ENCODE data around the gene CPNE2. TPM values are rescaled to one million over a fixed set of nuclear protein-coding genes. Genes with fewer than 3 reads are reported as not detected.

The CPNE2 gene
- total RNA-seq, result 1 to 10 TPM; 3.8 to 4.4 TPM

DNA sequence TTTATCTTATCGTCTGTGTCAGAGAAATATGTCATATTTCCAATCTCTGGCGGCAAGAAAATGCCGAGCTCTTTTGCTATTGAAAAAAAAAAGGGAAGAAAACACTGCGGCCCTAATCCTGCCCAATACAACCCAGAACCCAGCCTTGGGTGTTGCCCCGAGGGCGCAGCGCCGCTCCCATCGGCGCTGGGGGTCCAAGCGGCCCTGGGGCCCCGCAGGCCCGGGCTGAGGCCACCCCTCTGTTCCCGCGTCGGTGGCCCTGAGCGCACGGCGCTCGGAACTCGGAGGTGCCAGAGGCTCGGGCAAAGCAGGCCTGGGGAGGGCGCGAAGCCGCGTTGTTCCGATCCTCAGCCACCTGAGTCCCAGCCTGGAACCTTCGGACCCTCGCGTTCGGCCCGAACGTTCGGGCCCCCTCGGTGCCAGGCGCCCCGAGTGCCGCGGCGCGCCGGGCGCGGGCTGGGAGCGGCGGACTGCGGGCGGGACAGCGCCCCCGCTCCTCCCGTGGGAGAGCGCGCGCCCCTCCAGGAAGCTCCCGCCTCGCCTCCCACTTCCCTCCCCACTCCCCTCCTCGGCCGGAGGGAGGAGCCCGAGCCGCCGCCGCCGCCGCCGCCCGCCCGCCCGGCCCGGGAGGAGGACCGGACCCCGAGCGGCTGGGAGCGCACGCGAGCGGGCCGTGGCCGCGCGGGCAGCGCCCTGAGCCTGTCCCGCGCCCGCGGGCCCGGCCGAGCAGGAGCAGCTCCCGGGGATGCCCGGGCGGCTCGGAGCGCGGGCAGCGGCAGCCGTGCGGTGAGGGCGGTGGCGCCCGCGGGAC is at the start of gene CPNE2:
Gene CPNE2 (plus strand): TSS at position 609 of the 811 bp plus-strand sequence. CDS start 18,160 bp downstream, outside the sequence.
- peak; percentile 76 for ATAC-seq (replicated peaks)
- H3K27ac Mint-ChIP-seq, result no peak within 1 kb of the TSS
- peak within 1 kb of the TSS; percentile 73 for H3K4me3 Mint-ChIP-seq

DNA sequence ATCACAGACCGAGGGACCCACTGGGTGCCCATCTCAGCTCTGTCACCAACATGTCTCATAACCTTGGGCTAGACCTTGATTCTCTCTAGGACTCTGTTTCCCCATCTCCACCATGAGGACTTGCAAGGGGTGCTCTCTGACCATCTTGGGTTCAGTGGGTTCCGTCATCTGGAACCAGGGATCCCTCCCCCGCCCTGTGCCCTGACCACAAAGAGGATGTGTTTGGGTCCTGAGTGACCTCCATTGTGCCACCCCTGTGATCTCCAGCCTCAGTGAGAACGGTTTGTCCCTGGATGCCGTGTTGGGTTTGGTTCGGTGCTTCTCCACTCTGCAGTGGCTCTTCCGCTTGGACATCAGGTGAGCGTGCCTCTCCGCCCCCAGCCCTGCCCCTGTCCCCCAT is 49.1 kb upstream of the CPNE2 start:
- no peak for ATAC-seq (replicated peaks)
- Mint-ChIP-seq H3K36me3 (ENCODE audit: low read depth) (peaks cover 96% of the 10 kb centered on the region), H3K4me3 (peak overlapping the region; percentile 84), H3K27me3 (no peaks in the 10 kb centered on the region), H3K27ac (peak overlapping the region; percentile 99), H3K4me1 (peaks cover 48% of the 10 kb centered on the region), H3K9me3 (no peaks in the 10 kb centered on the region)

More for the DNA sequence above, at the start of gene CPNE2:
- Mint-ChIP-seq H3K27me3 (no peaks in the 10 kb centered on the region), H3K36me3 (ENCODE audit: low read depth) (no peaks in the 10 kb centered on the region), H3K4me1 (no peaks in the 10 kb centered on the region), H3K9me3 (no peaks in the 10 kb centered on the region)

DNA sequence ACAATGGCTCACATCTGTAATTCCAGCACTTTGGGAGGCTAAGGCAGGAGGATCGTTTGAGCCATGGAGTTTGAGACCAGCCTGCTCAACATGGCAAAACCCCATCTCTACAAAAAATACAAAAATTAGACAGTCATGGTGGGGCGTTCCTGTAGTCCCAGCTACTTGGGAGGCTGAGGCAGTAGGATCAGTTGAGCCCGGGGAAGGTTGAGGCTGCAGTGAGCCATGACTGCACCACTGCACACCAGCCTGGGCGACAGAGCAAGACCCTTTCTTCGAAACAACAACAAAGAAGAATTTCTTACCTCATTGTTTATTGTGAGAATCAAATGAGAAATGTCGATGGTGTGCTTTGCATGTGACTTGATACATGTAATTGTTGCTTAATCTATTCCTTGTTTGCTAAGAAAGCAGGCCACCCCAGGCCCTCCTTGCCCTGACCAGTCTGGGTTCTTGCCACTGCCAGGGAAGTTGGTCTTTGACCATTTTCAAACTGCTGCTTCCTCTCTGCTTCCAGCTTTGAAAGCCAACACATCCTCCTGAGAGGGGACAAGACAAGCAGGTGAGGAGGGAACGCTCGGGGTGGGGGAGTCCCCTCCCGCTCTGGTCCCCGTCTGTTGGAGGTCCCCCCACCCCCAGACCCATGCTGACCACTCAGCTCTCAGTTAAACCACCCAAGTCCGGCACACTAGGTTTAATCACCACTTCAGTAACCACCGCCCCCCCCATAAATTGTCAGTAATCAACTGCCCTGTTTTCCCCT is 47.3 kb upstream of the CPNE2 start:
- H3K9me3 Mint-ChIP-seq, result no peaks in the 10 kb centered on the region
- H3K4me1 Mint-ChIP-seq, result peaks cover 36% of the 10 kb centered on the region

DNA sequence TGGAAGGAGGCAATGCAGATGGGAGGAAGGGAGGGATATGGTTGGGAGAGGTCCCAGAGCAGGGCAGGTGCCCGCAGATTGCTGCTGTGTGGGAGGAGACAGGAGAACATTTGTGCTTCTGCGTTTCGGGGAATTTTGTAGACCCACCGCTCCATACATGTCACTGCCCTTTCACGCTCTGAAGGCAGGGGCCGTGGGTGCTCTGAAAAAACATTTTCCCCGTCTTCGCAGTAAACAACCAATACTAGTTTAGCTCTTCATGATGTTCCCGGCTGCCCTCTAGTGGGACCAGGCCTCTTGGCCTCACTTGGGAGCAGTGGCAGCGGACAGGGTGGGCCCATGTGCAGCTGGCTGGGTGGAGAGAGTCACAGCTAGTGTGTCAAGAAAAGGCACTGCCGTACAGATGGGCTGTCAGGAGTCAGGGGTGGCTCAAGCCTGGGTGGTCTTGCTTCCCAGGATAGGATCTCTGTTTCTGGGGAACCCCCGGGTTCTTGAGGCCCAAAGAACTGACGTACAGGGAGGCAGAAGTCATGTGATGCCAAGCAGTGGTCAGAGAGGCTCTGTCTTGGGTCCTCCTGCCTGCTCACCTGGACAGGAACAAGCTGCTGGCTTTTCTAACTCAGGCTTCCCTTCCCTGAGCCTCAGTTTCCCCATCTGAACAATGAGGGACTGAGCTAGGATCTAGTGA is 46.5 kb upstream of the CPNE2 start:
- Mint-ChIP-seq H3K27me3 (no peaks in the 10 kb centered on the region), H3K4me3 (no peak overlapping the region), H3K4me1 (peaks cover 28% of the 10 kb centered on the region), H3K36me3 (ENCODE audit: low read depth) (peaks cover 99% of the 10 kb centered on the region), H3K9me3 (no peaks in the 10 kb centered on the region), H3K27ac (peak overlapping the region; percentile 82)
- ATAC-seq (replicated peaks), result no peak

More for the DNA sequence above, 47.3 kb upstream of the CPNE2 start:
- no peaks in the 10 kb centered on the region for H3K27me3 Mint-ChIP-seq
- H3K36me3 Mint-ChIP-seq (ENCODE audit: low read depth), result peaks cover 99% of the 10 kb centered on the region
- no peak for ATAC-seq (replicated peaks)
- H3K27ac Mint-ChIP-seq, result peak overlapping the region; percentile 82
- H3K4me3 Mint-ChIP-seq, result no peak overlapping the region

DNA sequence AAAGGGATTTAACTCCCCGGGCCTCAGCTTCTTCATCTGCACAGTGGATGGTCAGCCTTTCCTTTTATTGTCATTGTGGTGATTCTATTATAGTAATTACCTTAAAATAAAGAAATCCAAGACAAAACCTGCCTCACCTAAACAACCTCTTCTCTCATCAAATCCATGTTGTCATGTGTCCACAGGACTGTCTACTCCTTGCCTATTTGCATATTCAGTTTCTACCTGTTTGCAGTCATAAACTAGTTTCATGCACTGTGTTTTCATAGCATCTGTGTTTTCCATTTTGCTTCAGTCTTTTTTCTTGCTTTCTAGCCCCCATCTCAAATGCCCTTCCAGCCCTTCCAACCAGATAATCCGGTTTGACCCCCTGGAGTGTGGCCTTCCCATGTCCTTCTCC is 44.3 kb upstream of the CPNE2 start:
- Mint-ChIP-seq H3K9me3 (no peaks in the 10 kb centered on the region), H3K27me3 (no peaks in the 10 kb centered on the region), H3K4me1 (peaks cover 18% of the 10 kb centered on the region), H3K4me3 (no peak overlapping the region), H3K36me3 (ENCODE audit: low read depth) (peaks cover 99% of the 10 kb centered on the region), H3K27ac (peak overlapping the region; percentile 68)
- peak; percentile 25 for ATAC-seq (replicated peaks)

DNA sequence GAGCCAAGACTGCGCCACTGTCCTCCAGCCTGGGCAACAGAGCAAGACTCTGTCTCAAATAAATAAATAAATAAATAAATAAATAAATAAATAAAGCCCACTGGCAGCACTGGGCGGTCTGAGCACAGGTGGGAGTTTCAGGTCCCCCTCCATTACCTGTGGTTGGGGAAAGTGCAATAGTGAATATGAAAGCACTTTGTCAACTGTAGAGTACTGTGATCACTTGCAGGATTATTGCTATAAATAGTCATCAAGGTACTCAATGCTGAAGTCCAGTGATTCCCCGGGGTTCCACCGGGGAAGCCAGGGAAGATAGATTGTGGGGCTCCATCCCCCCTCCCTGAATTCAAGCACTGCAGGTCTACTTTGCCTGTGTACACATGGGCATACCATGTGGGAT is 42.7 kb upstream of the CPNE2 start:
- no peaks in the 10 kb centered on the region for H3K9me3 Mint-ChIP-seq
- peak; percentile 74 for ATAC-seq (replicated peaks)
- H3K36me3 Mint-ChIP-seq (ENCODE audit: low read depth), result peaks cover 97% of the 10 kb centered on the region
- no peaks in the 10 kb centered on the region for H3K27me3 Mint-ChIP-seq
- H3K4me1 Mint-ChIP-seq, result peaks cover 20% of the 10 kb centered on the region
- H3K27ac Mint-ChIP-seq, result peak overlapping the region; percentile 91
- peak overlapping the region; percentile 33 for H3K4me3 Mint-ChIP-seq

DNA sequence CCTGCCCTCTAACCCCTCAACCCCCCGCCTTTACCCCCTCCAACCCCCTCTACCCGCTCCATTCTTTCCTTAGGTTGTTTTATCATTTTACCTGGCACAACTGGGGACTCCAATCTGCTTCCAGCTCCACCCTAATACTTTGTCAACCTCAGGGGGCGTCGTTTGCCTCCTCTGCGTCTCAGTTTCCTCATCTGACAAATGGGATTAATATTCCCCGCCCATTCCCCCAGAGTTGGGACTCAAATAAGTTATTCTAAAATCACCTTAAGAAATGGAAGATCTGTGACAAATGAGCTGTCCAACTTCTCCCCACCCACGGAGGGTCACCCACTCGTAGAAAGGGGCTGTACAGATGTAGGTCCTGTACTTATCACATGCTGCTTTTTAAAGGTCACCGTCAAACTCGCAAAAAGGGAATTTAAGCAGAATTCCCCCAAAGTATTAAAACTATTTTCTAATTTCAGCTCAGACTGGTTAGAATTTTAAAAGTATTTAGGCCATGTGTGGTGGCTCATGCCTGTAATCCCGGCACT is 40.6 kb upstream of the CPNE2 start:
- Mint-ChIP-seq H3K36me3 (ENCODE audit: low read depth) (peaks cover 98% of the 10 kb centered on the region), H3K27ac (peak overlapping the region; percentile 91)
- ATAC-seq (replicated peaks), result peak; percentile 44

DNA sequence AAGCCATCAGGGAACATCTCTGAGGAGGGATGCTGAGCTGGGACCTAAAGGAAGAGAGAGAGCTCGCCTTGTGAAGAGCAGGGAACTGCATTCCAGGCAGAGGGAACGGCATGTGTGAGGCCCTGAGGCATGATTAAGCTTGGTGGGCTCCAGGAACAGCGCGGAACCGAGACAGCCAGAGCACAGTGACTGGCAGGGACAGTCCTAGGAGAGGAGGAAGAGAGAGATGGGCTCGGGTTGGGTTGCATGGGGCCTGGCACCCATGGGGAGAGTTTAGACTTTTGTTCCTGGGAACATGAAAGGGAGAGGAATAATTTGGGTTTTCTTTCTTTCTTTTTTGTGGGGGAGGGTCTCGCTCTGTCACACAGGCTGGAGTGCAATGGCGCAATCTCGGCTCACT is 39.2 kb upstream of the CPNE2 start:
- Mint-ChIP-seq H3K9me3 (no peaks in the 10 kb centered on the region), H3K27ac (peak overlapping the region; percentile 91), H3K27me3 (no peaks in the 10 kb centered on the region), H3K4me1 (peaks cover 17% of the 10 kb centered on the region), H3K4me3 (no peak overlapping the region), H3K36me3 (ENCODE audit: low read depth) (peaks cover 98% of the 10 kb centered on the region)
- ATAC-seq (replicated peaks), result no peak

More for the DNA sequence above, 40.6 kb upstream of the CPNE2 start:
- peak overlapping the region; percentile 66 for H3K4me3 Mint-ChIP-seq
- peaks cover 20% of the 10 kb centered on the region for H3K4me1 Mint-ChIP-seq
- no peaks in the 10 kb centered on the region for H3K9me3 Mint-ChIP-seq
- H3K27me3 Mint-ChIP-seq, result no peaks in the 10 kb centered on the region

DNA sequence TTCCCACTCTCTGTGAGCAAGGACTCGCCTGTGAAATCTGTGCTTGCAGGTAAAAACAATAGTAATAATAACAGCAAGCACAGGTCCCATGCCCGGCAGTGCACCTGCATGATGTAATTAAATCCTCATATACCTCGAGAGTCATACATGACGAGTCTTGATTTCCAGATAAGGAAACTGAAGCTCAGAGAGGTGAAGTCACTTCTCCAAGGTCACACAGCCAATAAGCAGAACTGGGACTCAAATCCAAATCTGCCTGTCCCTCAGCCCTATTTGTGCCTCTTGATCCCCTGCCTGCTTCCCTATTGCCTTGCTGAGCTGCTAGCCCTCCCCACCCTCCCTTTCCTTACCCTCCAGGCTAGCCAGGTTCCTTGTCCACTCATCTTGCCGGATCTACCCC is 38.0 kb upstream of the CPNE2 start:
- peak overlapping the region; percentile 91 for H3K27ac Mint-ChIP-seq
- peaks cover 15% of the 10 kb centered on the region for H3K4me1 Mint-ChIP-seq
- H3K4me3 Mint-ChIP-seq, result no peak overlapping the region
- H3K36me3 Mint-ChIP-seq (ENCODE audit: low read depth), result peaks cover 98% of the 10 kb centered on the region
- ATAC-seq (replicated peaks), result no peak
- no peaks in the 10 kb centered on the region for H3K27me3 Mint-ChIP-seq
- H3K9me3 Mint-ChIP-seq, result no peaks in the 10 kb centered on the region

DNA sequence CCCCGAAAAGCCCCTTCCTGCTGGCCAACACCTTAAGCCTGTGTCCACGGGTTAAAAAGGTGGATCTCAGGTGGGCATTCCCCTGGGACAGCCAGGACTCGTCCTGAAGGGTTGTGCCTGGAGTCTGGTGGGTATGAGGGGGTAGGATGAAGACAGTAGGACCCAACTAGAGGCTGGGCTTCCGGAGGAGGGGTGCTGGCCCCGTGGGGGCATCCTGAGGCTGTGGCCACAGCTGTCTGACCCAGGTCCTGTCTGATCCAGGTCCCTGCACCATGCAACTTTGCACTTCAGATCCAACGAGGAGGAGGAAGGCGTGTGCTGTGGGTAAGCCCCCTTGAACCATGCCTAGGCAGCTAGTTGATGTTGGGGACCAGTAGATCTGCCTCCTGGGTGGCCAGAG is 37.6 kb upstream of the CPNE2 start:
- Mint-ChIP-seq H3K27ac (peak overlapping the region; percentile 91), H3K9me3 (no peaks in the 10 kb centered on the region), H3K4me3 (no peak overlapping the region), H3K36me3 (ENCODE audit: low read depth) (peaks cover 98% of the 10 kb centered on the region), H3K4me1 (peaks cover 15% of the 10 kb centered on the region), H3K27me3 (no peaks in the 10 kb centered on the region)
- ATAC-seq (replicated peaks), result no peak

DNA sequence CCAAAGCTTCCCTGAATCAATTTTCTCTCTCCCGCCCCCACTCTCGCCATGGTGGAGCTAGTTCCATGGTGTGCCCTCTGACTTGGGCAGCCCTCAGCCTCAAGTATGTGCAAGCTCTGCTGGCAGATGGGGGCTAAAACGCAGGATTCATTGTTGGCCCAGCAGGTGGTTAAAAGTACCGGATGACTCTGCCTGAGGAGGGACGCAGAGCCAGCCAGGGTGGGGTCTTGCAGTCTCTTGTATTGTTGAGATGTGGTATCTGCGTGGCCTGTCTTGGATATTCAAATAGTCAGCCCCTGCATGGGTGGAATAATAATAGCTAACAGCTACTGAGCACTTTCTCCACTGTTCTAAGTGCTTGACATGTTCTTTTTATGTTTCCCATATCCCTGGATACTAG is 36.7 kb upstream of the CPNE2 start:
- H3K4me3 Mint-ChIP-seq, result no peak overlapping the region
- no peak for ATAC-seq (replicated peaks)
- H3K27ac Mint-ChIP-seq, result no peak overlapping the region
- no peaks in the 10 kb centered on the region for H3K9me3 Mint-ChIP-seq
- peaks cover 98% of the 10 kb centered on the region for H3K36me3 Mint-ChIP-seq (ENCODE audit: low read depth)
- no peaks in the 10 kb centered on the region for H3K27me3 Mint-ChIP-seq
- peaks cover 22% of the 10 kb centered on the region for H3K4me1 Mint-ChIP-seq

DNA sequence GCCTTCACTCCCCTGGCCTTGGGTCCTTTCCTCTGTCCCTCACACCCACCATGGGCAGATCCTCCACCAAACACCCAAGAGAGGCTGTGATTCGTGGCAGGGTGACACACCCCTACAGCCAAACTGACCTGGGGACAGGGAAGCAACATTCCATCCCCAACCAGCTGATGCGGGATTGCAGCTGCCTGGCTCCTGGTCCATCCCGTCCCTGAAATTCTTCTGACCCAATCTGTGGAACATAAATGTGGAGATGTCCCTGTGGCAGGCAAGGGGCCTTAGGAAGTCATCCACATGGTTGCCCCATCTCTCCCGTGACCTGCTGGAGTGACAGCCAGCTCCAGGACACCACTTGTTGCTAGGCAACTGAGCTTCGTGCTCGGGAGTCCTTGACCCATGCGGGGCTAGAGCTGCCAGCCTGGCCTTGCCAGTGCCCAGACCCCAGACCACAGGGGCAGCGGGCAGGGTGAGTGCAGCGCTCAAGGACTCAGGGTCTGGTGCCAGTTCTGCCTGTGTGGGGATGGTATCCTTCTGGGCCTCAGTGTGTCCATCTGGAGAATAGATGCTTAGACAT is 34.0 kb upstream of the CPNE2 start:
- H3K36me3 Mint-ChIP-seq (ENCODE audit: low read depth), result peaks cover 96% of the 10 kb centered on the region
- H3K27me3 Mint-ChIP-seq, result no peaks in the 10 kb centered on the region
- no peaks in the 10 kb centered on the region for H3K9me3 Mint-ChIP-seq
- H3K27ac Mint-ChIP-seq, result peak overlapping the region; percentile 54
- H3K4me1 Mint-ChIP-seq, result peaks cover 10% of the 10 kb centered on the region
- no peak overlapping the region for H3K4me3 Mint-ChIP-seq
- no peak for ATAC-seq (replicated peaks)

DNA sequence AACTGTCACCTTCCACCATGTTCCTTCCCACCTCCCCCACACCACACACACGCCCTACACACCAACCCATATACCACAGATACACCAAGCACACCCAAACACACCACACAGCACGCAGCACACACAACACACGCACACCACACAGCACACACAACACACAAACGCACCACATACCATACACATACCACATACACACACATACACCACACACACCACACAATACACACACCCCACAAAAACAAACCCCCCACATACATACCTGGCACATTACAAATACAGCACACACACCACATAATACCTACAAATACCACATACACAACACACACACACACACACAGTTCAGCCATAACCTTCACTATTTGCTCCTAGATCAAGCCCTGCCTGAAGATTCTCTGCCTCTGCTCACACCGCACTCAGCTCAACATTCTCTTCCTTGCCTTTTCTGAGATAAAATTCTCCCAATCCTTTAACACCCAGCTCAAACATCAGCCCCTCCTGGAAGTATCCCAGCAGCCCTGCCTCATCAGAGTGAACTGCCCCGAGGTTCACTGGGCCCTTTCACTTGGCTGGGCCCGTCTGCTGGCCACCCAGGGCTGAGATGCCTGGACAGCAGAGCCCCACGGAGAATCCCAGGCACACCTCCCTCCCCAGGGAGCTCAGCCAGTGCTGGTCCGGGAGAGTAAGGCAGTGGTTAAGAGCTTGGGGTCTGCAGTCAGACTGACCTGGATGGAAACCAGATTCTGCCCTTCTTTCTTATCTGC is 31.9 kb upstream of the CPNE2 start:
- H3K9me3 Mint-ChIP-seq, result no peaks in the 10 kb centered on the region
- ATAC-seq (replicated peaks), result no peak
- H3K27me3 Mint-ChIP-seq, result no peaks in the 10 kb centered on the region
- peaks cover 83% of the 10 kb centered on the region for H3K36me3 Mint-ChIP-seq (ENCODE audit: low read depth)
- H3K4me1 Mint-ChIP-seq, result peaks cover 7% of the 10 kb centered on the region
- H3K4me3 Mint-ChIP-seq, result no peak overlapping the region
- peak overlapping the region; percentile 54 for H3K27ac Mint-ChIP-seq
